ENCODE measurements around the gene TP53I13. TPM values are rescaled to one million over a fixed set of nuclear protein-coding genes. Genes with fewer than 3 reads are reported as not detected.

The TP53I13 gene
- total RNA-seq, 1 experiment from 2014 or later: 123 TPM

- TF ChIP-seq TCF7L2 (IDR thresholded peaks at IDR 0.05; ENCODE audit: low read depth, low read length) (no peak), POLR2AphosphoS5 (IDR thresholded peaks at IDR 0.05; ENCODE audit: low read depth, low read length) (no peak), CTCF (IDR thresholded peaks at IDR 0.05) (no peak)
- no peak for ATAC-seq
- intact Hi-C loops (cut with micrococcal nuclease; ENCODE audit: unreplicated experiment): no loop called here
- ChIA-PET CTCF (interaction anchor here (1.2 kb wide), 1 partner anchor 18 kb away, joined by 3 read pairs; no protein-coding TSS in a partner anchor), POLR2A (no interaction called here)
- Histone ChIP-seq H3K4me1 (ENCODE audit: control insufficient read depth, insufficient read depth, low read length) (peaks cover 35% of the 10 kb centered on the region), H3K9me3 (ENCODE audit: control insufficient read depth, insufficient read depth, low read depth, low read length) (no peaks in the 10 kb centered on the region), H3K27ac (ENCODE audit: low read length) (no peak overlapping the region), H3K27me3 (ENCODE audit: control insufficient read depth, insufficient read depth, low read length) (no peaks in the 10 kb centered on the region), H3K36me3 (ENCODE audit: control insufficient read depth, insufficient read depth, low read length) (no peaks in the 10 kb centered on the region), H3K4me3 (ENCODE audit: low read depth in 2 of 2, low read length in 2 of 2) (no peak overlapping the region)
- DNase-seq (ENCODE audit: low read depth, low spot score): no peak
- BruUV-seq (replicated peaks): no TSS peak
- in situ Hi-C loops (cut with HindIII; ENCODE audit: low pct_unique_long_range_greater_than_20kb, low sequenced_read_pairs): no loop called here
Measured at GRCh38 chr17:29620779-29621500, 52.4 kb downstream of the TP53I13 start.

DNA sequence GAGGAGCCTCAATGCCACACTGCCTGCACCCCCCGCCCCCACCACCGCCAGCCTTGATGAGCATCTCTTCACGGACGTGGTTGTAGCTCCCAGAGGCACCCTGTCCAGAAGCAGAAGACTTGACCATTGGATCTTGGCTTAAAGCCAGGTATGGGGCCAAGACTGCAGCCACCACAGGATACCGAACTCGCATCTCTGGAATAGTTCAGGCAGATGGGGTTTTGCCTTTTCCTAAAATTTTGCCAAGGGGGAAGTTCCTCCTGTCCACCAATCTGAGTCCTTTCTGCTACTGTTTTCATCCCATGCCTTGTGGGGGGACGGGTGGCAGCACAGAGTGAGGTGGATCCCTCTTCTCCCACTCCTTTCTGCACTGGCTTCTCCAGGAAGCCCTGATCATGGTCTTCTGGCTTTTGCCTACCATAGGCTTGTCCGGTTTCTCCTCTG is 53.3 kb downstream of the TP53I13 start:
- Histone ChIP-seq H3K27ac (ENCODE audit: low read length) (no peak overlapping the region), H3K27me3 (ENCODE audit: control insufficient read depth, insufficient read depth, low read length) (no peaks in the 10 kb centered on the region), H3K9me3 (ENCODE audit: control insufficient read depth, insufficient read depth, low read depth, low read length) (no peaks in the 10 kb centered on the region), H3K4me3 (ENCODE audit: low read depth in 2 of 2, low read length in 2 of 2) (peak overlapping the region; percentile 70 to 72), H3K4me1 (ENCODE audit: control insufficient read depth, insufficient read depth, low read length) (peaks cover 31% of the 10 kb centered on the region), H3K36me3 (ENCODE audit: control insufficient read depth, insufficient read depth, low read length) (no peaks in the 10 kb centered on the region)
- intact Hi-C loops (cut with micrococcal nuclease; ENCODE audit: unreplicated experiment): no loop called here
- BruUV-seq (replicated peaks): no TSS peak
- ChIA-PET POLR2A (no interaction called here), CTCF (interaction anchor here (1.2 kb wide), 1 partner anchor 17 kb away, joined by 3 read pairs; no protein-coding TSS in a partner anchor)
- in situ Hi-C loops (cut with HindIII; ENCODE audit: low pct_unique_long_range_greater_than_20kb, low sequenced_read_pairs): no loop called here
- ATAC-seq (no peak), DNase-seq (ENCODE audit: low read depth, low spot score) (no peak)
- TF ChIP-seq, protein P1, sequence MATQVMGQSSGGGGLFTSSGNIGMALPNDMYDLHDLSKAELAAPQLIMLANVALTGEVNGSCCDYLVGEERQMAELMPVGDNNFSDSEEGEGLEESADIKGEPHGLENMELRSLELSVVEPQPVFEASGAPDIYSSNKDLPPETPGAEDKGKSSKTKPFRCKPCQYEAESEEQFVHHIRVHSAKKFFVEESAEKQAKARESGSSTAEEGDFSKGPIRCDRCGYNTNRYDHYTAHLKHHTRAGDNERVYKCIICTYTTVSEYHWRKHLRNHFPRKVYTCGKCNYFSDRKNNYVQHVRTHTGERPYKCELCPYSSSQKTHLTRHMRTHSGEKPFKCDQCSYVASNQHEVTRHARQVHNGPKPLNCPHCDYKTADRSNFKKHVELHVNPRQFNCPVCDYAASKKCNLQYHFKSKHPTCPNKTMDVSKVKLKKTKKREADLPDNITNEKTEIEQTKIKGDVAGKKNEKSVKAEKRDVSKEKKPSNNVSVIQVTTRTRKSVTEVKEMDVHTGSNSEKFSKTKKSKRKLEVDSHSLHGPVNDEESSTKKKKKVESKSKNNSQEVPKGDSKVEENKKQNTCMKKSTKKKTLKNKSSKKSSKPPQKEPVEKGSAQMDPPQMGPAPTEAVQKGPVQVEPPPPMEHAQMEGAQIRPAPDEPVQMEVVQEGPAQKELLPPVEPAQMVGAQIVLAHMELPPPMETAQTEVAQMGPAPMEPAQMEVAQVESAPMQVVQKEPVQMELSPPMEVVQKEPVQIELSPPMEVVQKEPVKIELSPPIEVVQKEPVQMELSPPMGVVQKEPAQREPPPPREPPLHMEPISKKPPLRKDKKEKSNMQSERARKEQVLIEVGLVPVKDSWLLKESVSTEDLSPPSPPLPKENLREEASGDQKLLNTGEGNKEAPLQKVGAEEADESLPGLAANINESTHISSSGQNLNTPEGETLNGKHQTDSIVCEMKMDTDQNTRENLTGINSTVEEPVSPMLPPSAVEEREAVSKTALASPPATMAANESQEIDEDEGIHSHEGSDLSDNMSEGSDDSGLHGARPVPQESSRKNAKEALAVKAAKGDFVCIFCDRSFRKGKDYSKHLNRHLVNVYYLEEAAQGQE (IDR thresholded peaks at IDR 0.05; ENCODE audit: insufficient read depth in 1 of 2, low read depth in 2 of 2, low read length in 1 of 2): no peak
- TF ChIP-seq TCF7L2 (IDR thresholded peaks at IDR 0.05; ENCODE audit: low read depth, low read length) (no peak), CTCF (IDR thresholded peaks at IDR 0.05) (no peak), SIN3A (IDR thresholded peaks at IDR 0.05; ENCODE audit: borderline replicate concordance, insufficient read depth, low read depth, low read length) (no peak), POLR2AphosphoS5 (IDR thresholded peaks at IDR 0.05; ENCODE audit: low read depth, low read length) (no peak)

Other genes with a start within 250 kb of the TP53I13 start
- gene TAOK1, start 178.3 kb upstream of the TP53I13 start, total RNA-seq (2021; ENCODE audit: unreplicated experiment): 111 TPM
- gene ABHD15, start 1.7 kb upstream of the TP53I13 start, total RNA-seq (2021; ENCODE audit: unreplicated experiment): 33.7 TPM
- gene GIT1, start 20.9 kb downstream of the TP53I13 start, total RNA-seq (2021; ENCODE audit: unreplicated experiment): 94.6 TPM
- 31.4 TPM for gene ANKRD13B, start 24.4 kb downstream of the TP53I13 start, total RNA-seq (2021; ENCODE audit: unreplicated experiment)
- gene CORO6, start 54.2 kb downstream of the TP53I13 start, total RNA-seq (2021; ENCODE audit: unreplicated experiment): 9.7 TPM

Measured in Panc1 (cell line).